Smooth muscle cell (in vitro differentiated cells): ENCODE data around the gene LAMC2. TPM values are rescaled to one million over a fixed set of nuclear protein-coding genes. Genes with fewer than 3 reads are reported as not detected.

Source experiments
- DNase-seq: peaks from one replicate; lab custom pipeline; 2025; ENCODE audit not compliant: unreplicated experiment; lab: John Stamatoyannopoulos, UW
- H2AFZ ChIP-seq: fragments of 200-600 bp; sonication (generic); 2 replicates; pipeline ENCODE4 v1.6.0; 2016; ENCODE audit warnings: antibody characterized with exemption, low read depth, mild to moderate bottlenecking
- H3F3A ChIP-seq: fragments of 200-600 bp; sonication (generic); 2 replicates; pipeline ENCODE4 v1.6.0; 2017; ENCODE audit warnings: antibody characterized with exemption, low read depth
- H3K27ac ChIP-seq: fragments of 200-600 bp; sonication (generic); 2 replicates; pipeline ENCODE4 v1.5.1; 2016; ENCODE audit warnings: low read depth, mild to moderate bottlenecking
- H3K27me3 ChIP-seq: fragments of 200-600 bp; sonication (generic); 2 replicates; pipeline ENCODE4 v1.6.1; 2016; ENCODE audit warnings: low read depth, mild to moderate bottlenecking
- H3K36me3 ChIP-seq: fragments of 200-600 bp; sonication (generic); 2 replicates; pipeline ENCODE4 v1.5.1; 2016; ENCODE audit warnings: low read depth
- H3K4me1 ChIP-seq: fragments of 200-600 bp; sonication (generic); 2 replicates; pipeline ENCODE4 v1.5.1; 2016; ENCODE audit warnings: low read depth
- H3K4me2 ChIP-seq: fragments of 200-600 bp; sonication (generic); 2 replicates; pipeline ENCODE4 v1.6.0; 2016; ENCODE audit warnings: mild to moderate bottlenecking
- H3K4me3 ChIP-seq: fragments of 200-600 bp; sonication (generic); 2 replicates; pipeline ENCODE4 v1.5.1; 2016; ENCODE audit warnings: mild to moderate bottlenecking
- H3K79me2 ChIP-seq: fragments of 200-600 bp; sonication (generic); 2 replicates; pipeline ENCODE4 v1.6.0; 2016; ENCODE audit warnings: low read depth, mild to moderate bottlenecking
- H3K9ac ChIP-seq: fragments of 200-600 bp; sonication (generic); 2 replicates; pipeline ENCODE4 v1.6.0; 2016; ENCODE audit warnings: low read depth
- H3K9me3 ChIP-seq: fragments of 200-600 bp; sonication (generic); replicated peaks from 2 replicates; pipeline ENCODE4 v1.5.1; 2016; ENCODE audit warnings: low read depth
- H4K20me1 ChIP-seq: fragments of 200-600 bp; sonication (generic); 2 replicates; pipeline ENCODE4 v1.6.0; 2016; ENCODE audit warnings: low read depth
- WGBS: methylation state at CpG from one replicate; pipeline ENCODE4 v1.1.7; 2016; ENCODE audit warnings: low lambda C conversion rate; 5-methylcytosine and 5-hydroxymethylcytosine counted together
- polyA plus RNA-seq: library from polyadenylated mRNA; unstranded; fragments of >200 nt; fragmentation: Nextera tagmentation; extraction: Ambion mirVana; gene quantifications from 2 replicates; pipeline ENCODE4 v1.2.1, GENCODE V29; 2016
- total RNA-seq: library from RNA; depleted of rRNA; stranded (reverse); fragments of >200 nt; gene quantifications from 2 replicates; pipeline ENCODE4 v1.2.3, GENCODE V29; 2014
- TF ChIP-seq, protein P1 (sequence below): fragments of 200-600 bp; sonication (generic); IDR thresholded peaks from 2 replicates; pipeline ENCODE4 v1.5.1; 2017; ENCODE audit warnings: borderline replicate concordance, mild to moderate bottlenecking, antibody characterized with exemption; ENCODE audit not compliant: insufficient read depth, poor library complexity, severe bottlenecking

The LAMC2 gene
- total and polyA plus RNA-seq, 2 experiments from 2014 or later: 35.1 to 120 TPM

- Histone ChIP-seq H3K36me3 (no peaks in the 10 kb centered on the region), H3K9me3 (no peaks in the 10 kb centered on the region), H3K27ac (peak overlapping the region; percentile 98), H3K9ac (peak overlapping the region; percentile 50), H3K79me2 (no peaks in the 10 kb centered on the region), H3K4me1 (peaks cover 10% of the 10 kb centered on the region), H3F3A (peaks cover 6% of the 10 kb centered on the region), H3K27me3 (no peaks in the 10 kb centered on the region), H3K4me3 (no peak overlapping the region), H3K4me2 (peak overlapping the region; percentile 54), H2AFZ (no peak overlapping the region), H4K20me1 (no peaks in the 10 kb centered on the region)
- WGBS: 28% methylated on average over 3 of the region's 3 CpGs
- no peak for DNase-seq
- TF ChIP-seq, protein P1, sequence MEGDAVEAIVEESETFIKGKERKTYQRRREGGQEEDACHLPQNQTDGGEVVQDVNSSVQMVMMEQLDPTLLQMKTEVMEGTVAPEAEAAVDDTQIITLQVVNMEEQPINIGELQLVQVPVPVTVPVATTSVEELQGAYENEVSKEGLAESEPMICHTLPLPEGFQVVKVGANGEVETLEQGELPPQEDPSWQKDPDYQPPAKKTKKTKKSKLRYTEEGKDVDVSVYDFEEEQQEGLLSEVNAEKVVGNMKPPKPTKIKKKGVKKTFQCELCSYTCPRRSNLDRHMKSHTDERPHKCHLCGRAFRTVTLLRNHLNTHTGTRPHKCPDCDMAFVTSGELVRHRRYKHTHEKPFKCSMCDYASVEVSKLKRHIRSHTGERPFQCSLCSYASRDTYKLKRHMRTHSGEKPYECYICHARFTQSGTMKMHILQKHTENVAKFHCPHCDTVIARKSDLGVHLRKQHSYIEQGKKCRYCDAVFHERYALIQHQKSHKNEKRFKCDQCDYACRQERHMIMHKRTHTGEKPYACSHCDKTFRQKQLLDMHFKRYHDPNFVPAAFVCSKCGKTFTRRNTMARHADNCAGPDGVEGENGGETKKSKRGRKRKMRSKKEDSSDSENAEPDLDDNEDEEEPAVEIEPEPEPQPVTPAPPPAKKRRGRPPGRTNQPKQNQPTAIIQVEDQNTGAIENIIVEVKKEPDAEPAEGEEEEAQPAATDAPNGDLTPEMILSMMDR: no peak
These were observed 9.1 kb downstream of the LAMC2 start for GRCh38 chr1:183195142-183195574.

GRCh38 chr1:183197762-183198161, 11.7 kb downstream of the LAMC2 start:
- Histone ChIP-seq H2AFZ (no peak overlapping the region), H3K4me1 (peaks cover 10% of the 10 kb centered on the region), H3F3A (peaks cover 6% of the 10 kb centered on the region), H4K20me1 (no peaks in the 10 kb centered on the region), H3K4me3 (no peak overlapping the region), H3K9me3 (no peaks in the 10 kb centered on the region), H3K27ac (peak overlapping the region; percentile 94), H3K9ac (peak overlapping the region; percentile 79), H3K4me2 (no peak overlapping the region), H3K36me3 (no peaks in the 10 kb centered on the region), H3K79me2 (no peaks in the 10 kb centered on the region), H3K27me3 (no peaks in the 10 kb centered on the region)
- WGBS: 84% methylated on average over 4 of the region's 4 CpGs
- no peak for DNase-seq
- TF ChIP-seq, protein P1: no peak

DNA sequence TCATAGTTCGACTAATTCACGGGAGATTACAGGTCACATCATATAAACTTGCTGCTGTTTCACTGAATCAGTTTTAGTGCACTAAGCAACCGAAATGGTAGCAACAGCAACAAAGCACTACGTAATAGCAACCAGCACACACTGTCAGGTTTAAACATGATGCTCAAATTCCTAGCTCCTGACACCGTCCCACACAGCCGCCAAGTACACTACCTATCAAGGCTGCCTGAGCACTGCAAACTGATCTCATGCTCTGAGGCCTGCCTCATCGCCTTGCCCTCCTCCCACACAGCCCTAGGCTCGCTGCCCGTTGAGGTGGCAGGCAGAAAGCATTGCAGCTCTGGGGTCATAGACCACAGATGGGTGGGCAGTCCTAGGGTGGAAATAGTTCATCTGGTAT, 12.4 kb downstream of the LAMC2 start:
- Histone ChIP-seq H3K9ac (peak overlapping the region; percentile 79), H3K36me3 (no peaks in the 10 kb centered on the region), H3K4me2 (peak overlapping the region; percentile 5), H3K27me3 (no peaks in the 10 kb centered on the region), H3F3A (peaks cover under 1% of the 10 kb centered on the region), H3K79me2 (no peaks in the 10 kb centered on the region), H3K9me3 (no peaks in the 10 kb centered on the region), H4K20me1 (no peaks in the 10 kb centered on the region), H2AFZ (no peak overlapping the region), H3K4me1 (peaks cover 10% of the 10 kb centered on the region), H3K4me3 (no peak overlapping the region), H3K27ac (peak overlapping the region; percentile 94)
- 32% methylated on average over 9 of the region's 9 CpGs for WGBS
- no peak for DNase-seq
- TF ChIP-seq, protein P1: no peak

GRCh38 chr1:183199304-183199703, 13.2 kb downstream of the LAMC2 start:
- H3F3A ChIP-seq: no peaks in the 10 kb centered on the region
- H3K4me1 ChIP-seq: peaks cover 8% of the 10 kb centered on the region
- TF ChIP-seq, protein P1: no peak
- 97% methylated on average over 3 of the region's 3 CpGs for WGBS
- no peak overlapping the region for H3K4me3 ChIP-seq
- peak overlapping the region; percentile 79 for H3K9ac ChIP-seq
- H3K27me3 ChIP-seq: no peaks in the 10 kb centered on the region
- H3K27ac ChIP-seq: peak overlapping the region; percentile 94
- no peaks in the 10 kb centered on the region for H3K36me3 ChIP-seq
- no peak for DNase-seq
- H3K9me3 ChIP-seq: no peaks in the 10 kb centered on the region
- no peaks in the 10 kb centered on the region for H3K79me2 ChIP-seq
- H2AFZ ChIP-seq: no peak overlapping the region
- H4K20me1 ChIP-seq: no peaks in the 10 kb centered on the region
- H3K4me2 ChIP-seq: no peak overlapping the region
